ENCODE results near the gene CD200R1. TPM values are rescaled to one million over a fixed set of nuclear protein-coding genes. Genes with fewer than 3 reads are reported as not detected.

Gene CD200R1
- total and polyA plus RNA-seq, 9 of the 15 experiments (the other 6 are each of a cell fraction or from before 2014, with no cell fraction given): 0.04 to 0.23 (median 0.09) TPM; not detected in 5

DNA sequence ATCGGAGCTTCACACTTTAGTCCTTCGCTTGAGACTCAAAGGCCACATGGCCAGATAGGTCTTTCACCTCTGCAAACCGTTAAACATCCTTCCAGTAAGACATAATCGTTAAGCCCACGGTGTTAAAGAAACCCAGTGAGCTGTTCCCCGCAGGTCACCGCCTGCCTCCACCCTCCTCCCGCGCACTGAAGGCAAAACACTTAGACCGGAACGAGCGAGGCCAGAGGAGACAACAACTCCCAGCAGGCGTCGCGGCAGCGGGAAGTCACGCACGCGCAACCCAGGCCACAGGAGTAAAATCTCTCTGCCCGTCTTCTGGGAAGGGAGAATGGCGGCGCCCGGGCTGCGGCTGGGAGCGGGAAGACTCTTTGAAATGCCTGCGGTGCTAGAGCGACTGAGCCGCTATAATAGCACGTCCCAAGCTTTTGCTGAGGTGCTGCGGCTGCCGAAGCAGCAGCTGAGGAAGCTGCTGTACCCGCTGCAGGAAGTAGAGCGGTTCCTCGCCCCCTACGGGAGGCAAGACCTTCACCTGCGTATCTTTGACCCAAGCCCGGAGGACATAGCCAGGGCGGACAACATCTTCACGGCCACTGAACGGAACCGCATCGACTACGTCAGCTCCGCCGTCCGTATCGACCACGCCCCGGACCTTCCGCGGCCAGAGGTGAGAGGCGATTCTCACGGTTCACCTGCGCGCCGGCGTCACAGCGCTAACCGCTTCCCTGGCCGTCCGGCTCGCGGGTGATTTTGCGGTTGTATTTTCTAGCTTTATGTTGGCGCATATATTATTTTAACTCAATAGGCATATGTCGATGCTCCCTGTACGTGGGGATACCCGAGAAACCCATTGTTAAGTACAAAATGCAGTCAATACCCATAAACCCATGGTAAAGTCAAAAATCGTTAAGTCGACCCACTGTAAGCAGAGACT, 16.0 kb upstream of the CD200R1 start, which contains the start of gene GTPBP8 (continued):
- TF ChIP-seq, protein P1, sequence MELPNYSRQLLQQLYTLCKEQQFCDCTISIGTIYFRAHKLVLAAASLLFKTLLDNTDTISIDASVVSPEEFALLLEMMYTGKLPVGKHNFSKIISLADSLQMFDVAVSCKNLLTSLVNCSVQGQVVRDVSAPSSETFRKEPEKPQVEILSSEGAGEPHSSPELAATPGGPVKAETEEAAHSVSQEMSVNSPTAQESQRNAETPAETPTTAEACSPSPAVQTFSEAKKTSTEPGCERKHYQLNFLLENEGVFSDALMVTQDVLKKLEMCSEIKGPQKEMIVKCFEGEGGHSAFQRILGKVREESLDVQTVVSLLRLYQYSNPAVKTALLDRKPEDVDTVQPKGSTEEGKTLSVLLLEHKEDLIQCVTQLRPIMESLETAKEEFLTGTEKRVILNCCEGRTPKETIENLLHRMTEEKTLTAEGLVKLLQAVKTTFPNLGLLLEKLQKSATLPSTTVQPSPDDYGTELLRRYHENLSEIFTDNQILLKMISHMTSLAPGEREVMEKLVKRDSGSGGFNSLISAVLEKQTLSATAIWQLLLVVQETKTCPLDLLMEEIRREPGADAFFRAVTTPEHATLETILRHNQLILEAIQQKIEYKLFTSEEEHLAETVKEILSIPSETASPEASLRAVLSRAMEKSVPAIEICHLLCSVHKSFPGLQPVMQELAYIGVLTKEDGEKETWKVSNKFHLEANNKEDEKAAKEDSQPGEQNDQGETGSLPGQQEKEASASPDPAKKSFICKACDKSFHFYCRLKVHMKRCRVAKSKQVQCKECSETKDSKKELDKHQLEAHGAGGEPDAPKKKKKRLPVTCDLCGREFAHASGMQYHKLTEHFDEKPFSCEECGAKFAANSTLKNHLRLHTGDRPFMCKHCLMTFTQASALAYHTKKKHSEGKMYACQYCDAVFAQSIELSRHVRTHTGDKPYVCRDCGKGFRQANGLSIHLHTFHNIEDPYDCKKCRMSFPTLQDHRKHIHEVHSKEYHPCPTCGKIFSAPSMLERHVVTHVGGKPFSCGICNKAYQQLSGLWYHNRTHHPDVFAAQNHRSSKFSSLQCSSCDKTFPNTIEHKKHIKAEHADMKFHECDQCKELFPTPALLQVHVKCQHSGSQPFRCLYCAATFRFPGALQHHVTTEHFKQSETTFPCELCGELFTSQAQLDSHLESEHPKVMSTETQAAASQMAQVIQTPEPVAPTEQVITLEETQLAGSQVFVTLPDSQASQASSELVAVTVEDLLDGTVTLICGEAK (IDR thresholded peaks at IDR 0.05): peak; percentile 85
- TF ChIP-seq, protein P1 (CRISPR knock-in tag; IDR thresholded peaks at IDR 0.05): no peak
- TF ChIP-seq ZZZ3 (IDR thresholded peaks at IDR 0.05): peak; percentile 66; the same call in 1 of the 2 replicates
- peak; percentile 96 for TF ChIP-seq NFRKB (IDR thresholded peaks at IDR 0.05; ENCODE audit: low read depth)
- peak; percentile 6 for TF ChIP-seq GTF2B (IDR thresholded peaks at IDR 0.05; ENCODE audit: extremely low read depth, insufficient read length)
- peak; percentile 99 for TF ChIP-seq POLR2G (IDR thresholded peaks at IDR 0.05; ENCODE audit: low read depth, low read length)
- TF ChIP-seq CBX2 (IDR thresholded peaks at IDR 0.05; ENCODE audit: insufficient read depth, low read length, poor library complexity, severe bottlenecking): no peak
- TF ChIP-seq POLR2AphosphoS2 (IDR thresholded peaks at IDR 0.05; ENCODE audit: low read length): peak; percentile 54; the same call in 1 of the 2 replicates
- TF ChIP-seq, protein P2, sequence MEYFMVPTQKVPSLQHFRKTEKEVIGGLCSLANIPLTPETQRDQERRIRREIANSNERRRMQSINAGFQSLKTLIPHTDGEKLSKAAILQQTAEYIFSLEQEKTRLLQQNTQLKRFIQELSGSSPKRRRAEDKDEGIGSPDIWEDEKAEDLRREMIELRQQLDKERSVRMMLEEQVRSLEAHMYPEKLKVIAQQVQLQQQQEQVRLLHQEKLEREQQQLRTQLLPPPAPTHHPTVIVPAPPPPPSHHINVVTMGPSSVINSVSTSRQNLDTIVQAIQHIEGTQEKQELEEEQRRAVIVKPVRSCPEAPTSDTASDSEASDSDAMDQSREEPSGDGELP (CRISPR knock-in tag; IDR thresholded peaks at IDR 0.05; ENCODE audit: borderline replicate concordance): peak; percentile 62; the same call in 1 of the 2 replicates
- TF ChIP-seq, protein P3, sequence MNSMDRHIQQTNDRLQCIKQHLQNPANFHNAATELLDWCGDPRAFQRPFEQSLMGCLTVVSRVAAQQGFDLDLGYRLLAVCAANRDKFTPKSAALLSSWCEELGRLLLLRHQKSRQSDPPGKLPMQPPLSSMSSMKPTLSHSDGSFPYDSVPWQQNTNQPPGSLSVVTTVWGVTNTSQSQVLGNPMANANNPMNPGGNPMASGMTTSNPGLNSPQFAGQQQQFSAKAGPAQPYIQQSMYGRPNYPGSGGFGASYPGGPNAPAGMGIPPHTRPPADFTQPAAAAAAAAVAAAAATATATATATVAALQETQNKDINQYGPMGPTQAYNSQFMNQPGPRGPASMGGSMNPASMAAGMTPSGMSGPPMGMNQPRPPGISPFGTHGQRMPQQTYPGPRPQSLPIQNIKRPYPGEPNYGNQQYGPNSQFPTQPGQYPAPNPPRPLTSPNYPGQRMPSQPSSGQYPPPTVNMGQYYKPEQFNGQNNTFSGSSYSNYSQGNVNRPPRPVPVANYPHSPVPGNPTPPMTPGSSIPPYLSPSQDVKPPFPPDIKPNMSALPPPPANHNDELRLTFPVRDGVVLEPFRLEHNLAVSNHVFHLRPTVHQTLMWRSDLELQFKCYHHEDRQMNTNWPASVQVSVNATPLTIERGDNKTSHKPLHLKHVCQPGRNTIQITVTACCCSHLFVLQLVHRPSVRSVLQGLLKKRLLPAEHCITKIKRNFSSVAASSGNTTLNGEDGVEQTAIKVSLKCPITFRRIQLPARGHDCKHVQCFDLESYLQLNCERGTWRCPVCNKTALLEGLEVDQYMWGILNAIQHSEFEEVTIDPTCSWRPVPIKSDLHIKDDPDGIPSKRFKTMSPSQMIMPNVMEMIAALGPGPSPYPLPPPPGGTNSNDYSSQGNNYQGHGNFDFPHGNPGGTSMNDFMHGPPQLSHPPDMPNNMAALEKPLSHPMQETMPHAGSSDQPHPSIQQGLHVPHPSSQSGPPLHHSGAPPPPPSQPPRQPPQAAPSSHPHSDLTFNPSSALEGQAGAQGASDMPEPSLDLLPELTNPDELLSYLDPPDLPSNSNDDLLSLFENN (IDR thresholded peaks at IDR 0.05; ENCODE audit: low read depth in 2 of 2, low read length in 2 of 2): peak in 1 of 2 experiments; percentile 28; a peak in 1 of 4 replicates

Measured in K562 (cell line).